Neural crest cell (in vitro differentiated cells): ENCODE measurements around the gene CABP4. TPM values are rescaled to one million over a fixed set of nuclear protein-coding genes. Genes with fewer than 3 reads are reported as not detected.

Source experiments
- DNase-seq: peaks from one replicate; pipeline ENCODE4 v3.0.0; 2021; ENCODE audit warnings: low read depth, mixed read lengths, low spot score
- H3K27ac Mint-ChIP-seq: one replicate; pipeline ENCODE4 v1.8.0; 2021; ENCODE audit warnings: mild to moderate bottlenecking, mixed read lengths; ENCODE audit not compliant: unreplicated experiment
- H3K27me3 Mint-ChIP-seq: 2 replicates; pipeline ENCODE4 v1.8.0; 2021; ENCODE audit warnings: low read depth, mild to moderate bottlenecking, mixed read lengths
- H3K36me3 Mint-ChIP-seq: 2 replicates; pipeline ENCODE4 v1.8.0; 2021; ENCODE audit warnings: low read depth, mild to moderate bottlenecking, mixed read lengths
- H3K4me1 Mint-ChIP-seq: 2 replicates; pipeline ENCODE4 v1.8.0; 2021; ENCODE audit warnings: mixed read lengths
- H3K4me3 Mint-ChIP-seq: one replicate; pipeline ENCODE4 v1.8.0; 2021; ENCODE audit warnings: mild to moderate bottlenecking, mixed read lengths
- H3K9me3 Mint-ChIP-seq: 2 replicates; pipeline ENCODE4 v1.8.0; 2021; ENCODE audit warnings: mixed read lengths
- CTCF ChIP-seq: fragments of 200-600 bp; sonication (generic); conservative IDR thresholded peaks from 2 replicates; pipeline ENCODE4 v1.5.0; 2021; ENCODE audit warnings: antibody characterized with exemption, mild to moderate bottlenecking
- total RNA-seq: library from RNA; stranded (reverse); gene quantifications from 2 replicates; pipeline ENCODE4 v1.2.1, GENCODE V29; 2021

The CABP4 gene
- total RNA-seq, 1 donor from 2014 or later, result not detected

GRCh38 chr11:67453816-67454732 lies 1.1 kb upstream of the CABP4 start:
- no peak for TF ChIP-seq CTCF
- Mint-ChIP-seq H3K4me3 (no peak overlapping the region), H3K27ac (no peak overlapping the region), H3K9me3 (no peaks in the 10 kb centered on the region), H3K4me1 (peaks cover 10% of the 10 kb centered on the region), H3K27me3 (no peaks in the 10 kb centered on the region), H3K36me3 (no peaks in the 10 kb centered on the region)
- DNase-seq, result no peak

GRCh38 chr11:67456068-67456705 lies 1.0 kb downstream of the CABP4 start:
- H3K27ac Mint-ChIP-seq, result no peak overlapping the region
- DNase-seq, result no peak
- H3K9me3 Mint-ChIP-seq, result no peaks in the 10 kb centered on the region
- H3K4me1 Mint-ChIP-seq, result no peaks in the 10 kb centered on the region
- no peaks in the 10 kb centered on the region for H3K36me3 Mint-ChIP-seq
- no peak overlapping the region for H3K4me3 Mint-ChIP-seq
- peaks cover 2% of the 10 kb centered on the region for H3K27me3 Mint-ChIP-seq
- TF ChIP-seq CTCF, result no peak

- Mint-ChIP-seq H3K27ac (no peak overlapping the region), H3K4me3 (no peak overlapping the region), H3K9me3 (no peaks in the 10 kb centered on the region), H3K4me1 (no peaks in the 10 kb centered on the region), H3K27me3 (peaks cover 2% of the 10 kb centered on the region), H3K36me3 (no peaks in the 10 kb centered on the region)
- TF ChIP-seq CTCF, result no peak
- no peak for DNase-seq
These were observed 2.3 kb downstream of the CABP4 start for GRCh38 chr11:67457453-67457852.

GRCh38 chr11:67458266-67458665 lies 3.1 kb downstream of the CABP4 start:
- no peak for TF ChIP-seq CTCF
- no peaks in the 10 kb centered on the region for H3K36me3 Mint-ChIP-seq
- H3K4me1 Mint-ChIP-seq, result no peaks in the 10 kb centered on the region
- no peak for DNase-seq
- H3K27ac Mint-ChIP-seq, result no peak overlapping the region
- no peaks in the 10 kb centered on the region for H3K9me3 Mint-ChIP-seq
- H3K27me3 Mint-ChIP-seq, result peaks cover 2% of the 10 kb centered on the region
- no peak overlapping the region for H3K4me3 Mint-ChIP-seq

- H3K36me3 Mint-ChIP-seq, result no peaks in the 10 kb centered on the region
- H3K27me3 Mint-ChIP-seq, result peaks cover 2% of the 10 kb centered on the region
- H3K27ac Mint-ChIP-seq, result no peak overlapping the region
- DNase-seq, result no peak
- H3K9me3 Mint-ChIP-seq, result no peaks in the 10 kb centered on the region
- TF ChIP-seq CTCF, result no peak
- H3K4me1 Mint-ChIP-seq, result peaks cover 10% of the 10 kb centered on the region
- H3K4me3 Mint-ChIP-seq, result peak overlapping the region; percentile 47
These were observed 8.0 kb downstream of the CABP4 start for GRCh38 chr11:67463186-67463585.
